ENCODE results near the gene UST. TPM values are rescaled to one million over a fixed set of nuclear protein-coding genes. Genes with fewer than 3 reads are reported as not detected.
"Not testable (repeated sequence)": the region's sequence is repeated elsewhere in the genome, so short reads cannot be mapped to it uniquely, and the experiment has no call there.

The UST gene
- total and polyA plus RNA-seq, 2 experiments from 2014 or later, result 2.9 to 4.0 TPM

DNA sequence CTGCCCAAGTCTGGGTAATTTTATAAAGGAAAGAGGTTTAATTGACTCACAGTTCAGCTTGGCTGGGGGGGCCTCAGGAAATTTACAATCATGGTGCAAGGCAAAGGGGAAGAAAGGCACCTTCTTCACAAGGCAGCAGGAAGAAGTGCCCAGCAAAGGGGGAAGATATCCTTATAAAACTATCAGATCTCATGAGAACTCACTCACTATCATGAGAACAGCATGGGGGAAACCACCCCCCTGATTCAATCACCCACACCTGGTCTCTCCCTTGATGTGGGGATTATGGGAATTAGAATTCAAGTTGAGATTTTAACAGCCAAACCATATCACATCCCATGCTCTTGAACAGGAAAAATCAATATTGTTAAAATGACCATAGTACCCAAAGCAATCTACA lies 355.5 kb downstream of the UST start:
- Histone ChIP-seq H3K36me3 (no peaks in the 10 kb centered on the region), H3K27me3 (no peaks in the 10 kb centered on the region), H3K27ac (no peak overlapping the region), H3K9me3 (ENCODE audit: low read depth) (no peaks in the 10 kb centered on the region), H3K4me3 (no peak overlapping the region), H3K4me1 (ENCODE audit: low read depth) (no peaks in the 10 kb centered on the region)
- no peak for TF ChIP-seq CTCF (IDR thresholded peaks at IDR 0.05; ENCODE audit: low read depth, low read length)
- no peak for DNase-seq (ENCODE audit: low read depth in 1 of 2, low spot score in 1 of 2)

- H3K27ac ChIP-seq; H3K4me1 ChIP-seq (ENCODE audit: low read depth); H3K9me3 ChIP-seq (ENCODE audit: low read depth); H3K36me3 ChIP-seq; H3K27me3 ChIP-seq; H3K4me3 ChIP-seq; DNase-seq (ENCODE audit: low read depth in 1 of 2, low spot score in 1 of 2): not testable (repeated sequence)
Observed at GRCh38 chr6:149103950-149104349, 357.1 kb downstream of the UST start.

DNA sequence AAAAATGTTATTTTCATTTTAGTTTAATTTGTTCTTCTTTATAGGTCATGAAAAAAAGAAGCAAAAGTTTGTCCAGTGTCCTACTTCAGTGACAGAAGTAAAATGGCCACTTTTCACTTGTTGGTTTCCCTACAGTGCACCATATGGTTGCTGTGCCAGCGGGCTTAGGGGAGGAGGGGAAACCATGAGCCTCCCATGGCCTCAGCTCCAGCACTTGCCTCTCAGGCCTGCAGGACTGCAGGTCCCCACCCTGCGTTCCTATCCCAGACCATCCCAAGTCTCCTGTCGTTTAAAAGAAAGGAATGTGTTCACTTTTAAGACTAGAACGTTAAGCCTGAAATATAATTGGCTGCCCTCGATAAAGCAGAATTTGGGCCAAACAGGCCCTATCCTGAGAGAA lies 360.7 kb downstream of the UST start:
- TF ChIP-seq CTCF (IDR thresholded peaks at IDR 0.05; ENCODE audit: low read depth, low read length), result no peak
- Histone ChIP-seq H3K9me3 (ENCODE audit: low read depth) (no peaks in the 10 kb centered on the region), H3K27me3 (no peaks in the 10 kb centered on the region), H3K36me3 (no peaks in the 10 kb centered on the region), H3K4me3 (no peak overlapping the region), H3K27ac (no peak overlapping the region), H3K4me1 (ENCODE audit: low read depth) (no peaks in the 10 kb centered on the region)
- no peak for DNase-seq (ENCODE audit: low read depth in 1 of 2, low spot score in 1 of 2)

- Histone ChIP-seq H3K9me3 (ENCODE audit: low read depth) (no peaks in the 10 kb centered on the region), H3K27me3 (no peaks in the 10 kb centered on the region), H3K4me3 (no peak overlapping the region), H3K36me3 (no peaks in the 10 kb centered on the region), H3K4me1 (ENCODE audit: low read depth) (no peaks in the 10 kb centered on the region), H3K27ac (no peak overlapping the region)
- DNase-seq (ENCODE audit: low read depth in 1 of 2, low spot score in 1 of 2), result no peak
- no peak for TF ChIP-seq CTCF (IDR thresholded peaks at IDR 0.05; ENCODE audit: low read depth, low read length)
Observed at GRCh38 chr6:149108038-149108748, 361.4 kb downstream of the UST start.

DNA sequence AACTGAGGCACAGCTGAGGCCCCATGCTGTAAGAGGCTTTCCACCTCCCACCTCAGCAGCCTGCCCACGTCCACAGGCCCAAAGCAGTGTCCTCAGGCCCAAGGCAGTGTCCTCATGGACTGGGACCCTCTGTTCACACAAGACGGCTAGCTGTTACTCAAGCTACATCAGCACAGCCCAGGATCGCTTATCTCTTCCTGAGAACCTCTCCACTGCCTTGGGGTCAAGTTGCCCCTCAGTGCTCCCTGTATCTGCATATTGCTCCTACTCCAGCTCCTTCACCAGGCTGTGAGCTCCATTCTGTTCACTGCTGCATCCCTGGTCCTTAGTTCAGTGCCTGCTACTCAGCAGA lies 361.9 kb downstream of the UST start:
- no peak for DNase-seq (ENCODE audit: low read depth in 1 of 2, low spot score in 1 of 2)
- no peak overlapping the region for H3K27ac ChIP-seq
- H3K4me1 ChIP-seq (ENCODE audit: low read depth), result no peaks in the 10 kb centered on the region
- H3K27me3 ChIP-seq, result no peaks in the 10 kb centered on the region
- no peaks in the 10 kb centered on the region for H3K9me3 ChIP-seq (ENCODE audit: low read depth)
- no peaks in the 10 kb centered on the region for H3K36me3 ChIP-seq
- no peak for TF ChIP-seq CTCF (IDR thresholded peaks at IDR 0.05; ENCODE audit: low read depth, low read length)
- H3K4me3 ChIP-seq, result no peak overlapping the region

DNA sequence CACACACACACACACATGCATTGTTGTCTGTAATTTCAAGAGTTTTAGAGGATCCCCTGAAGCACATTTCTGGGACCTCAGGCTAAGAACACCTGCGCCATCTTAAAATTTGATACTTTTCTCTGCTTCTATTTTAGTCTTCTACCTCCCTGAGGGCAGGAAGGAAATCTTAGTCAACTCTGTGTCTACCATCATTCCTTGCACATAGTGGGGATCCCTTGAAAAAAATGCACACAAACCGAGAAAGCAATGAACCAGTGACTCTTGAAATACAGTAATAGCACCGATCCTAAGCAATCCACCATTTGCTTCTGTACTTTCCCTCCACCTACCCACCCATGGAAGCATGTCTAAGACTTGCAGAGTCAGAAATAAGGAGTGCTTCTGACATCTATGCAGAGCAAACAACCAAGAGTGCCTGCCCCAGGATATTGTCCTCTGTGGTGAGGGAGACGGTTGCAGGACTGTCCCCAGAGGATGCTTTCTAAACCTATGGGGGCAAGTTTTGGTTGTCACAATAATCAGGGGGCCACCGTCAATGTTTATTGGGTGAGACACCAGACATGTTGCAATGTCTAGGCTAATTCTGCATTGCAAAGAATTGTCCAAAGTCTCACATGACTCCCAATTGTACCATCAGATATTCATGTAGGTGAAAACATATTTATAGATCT lies 362.7 kb downstream of the UST start:
- H3K4me3 ChIP-seq, result no peak overlapping the region
- no peaks in the 10 kb centered on the region for H3K27me3 ChIP-seq
- no peak for DNase-seq (ENCODE audit: low read depth in 1 of 2, low spot score in 1 of 2)
- no peak for TF ChIP-seq CTCF (IDR thresholded peaks at IDR 0.05; ENCODE audit: low read depth, low read length)
- H3K9me3 ChIP-seq (ENCODE audit: low read depth), result no peaks in the 10 kb centered on the region
- H3K27ac ChIP-seq, result no peak overlapping the region
- H3K36me3 ChIP-seq, result no peaks in the 10 kb centered on the region
- no peaks in the 10 kb centered on the region for H3K4me1 ChIP-seq (ENCODE audit: low read depth)

All from cardiac muscle cell (in vitro differentiated cells and primary cell).